Neuron (in vitro differentiated cells): ENCODE data around the gene CIB4.

Experiments
- H2AFZ ChIP-seq: one replicate; pipeline ENCODE4 v1.6.1; 2013; ENCODE audit warnings: low read depth, mild to moderate bottlenecking, inconsistent platforms, low read length, moderate library complexity
- H3K27me3 ChIP-seq: one replicate; pipeline ENCODE4 v1.6.1; 2013; ENCODE audit warnings: low read length; ENCODE audit not compliant: insufficient read depth
- H3K36me3 ChIP-seq: one replicate; pipeline ENCODE4 v1.6.1; 2013; ENCODE audit warnings: low read length; ENCODE audit not compliant: insufficient read depth
- H3K4me1 ChIP-seq: one replicate; pipeline ENCODE4 v1.6.1; 2013; ENCODE audit warnings: low read length; ENCODE audit not compliant: insufficient read depth
- H3K4me3 ChIP-seq: 2 replicates; pipeline ENCODE4 v1.5.1; 2013; ENCODE audit warnings: mild to moderate bottlenecking, low read length, moderate library complexity
- H3K9me3 ChIP-seq: one replicate; pipeline ENCODE4 v1.6.1; 2013; ENCODE audit warnings: low read length

The CIB4 gene

DNA sequence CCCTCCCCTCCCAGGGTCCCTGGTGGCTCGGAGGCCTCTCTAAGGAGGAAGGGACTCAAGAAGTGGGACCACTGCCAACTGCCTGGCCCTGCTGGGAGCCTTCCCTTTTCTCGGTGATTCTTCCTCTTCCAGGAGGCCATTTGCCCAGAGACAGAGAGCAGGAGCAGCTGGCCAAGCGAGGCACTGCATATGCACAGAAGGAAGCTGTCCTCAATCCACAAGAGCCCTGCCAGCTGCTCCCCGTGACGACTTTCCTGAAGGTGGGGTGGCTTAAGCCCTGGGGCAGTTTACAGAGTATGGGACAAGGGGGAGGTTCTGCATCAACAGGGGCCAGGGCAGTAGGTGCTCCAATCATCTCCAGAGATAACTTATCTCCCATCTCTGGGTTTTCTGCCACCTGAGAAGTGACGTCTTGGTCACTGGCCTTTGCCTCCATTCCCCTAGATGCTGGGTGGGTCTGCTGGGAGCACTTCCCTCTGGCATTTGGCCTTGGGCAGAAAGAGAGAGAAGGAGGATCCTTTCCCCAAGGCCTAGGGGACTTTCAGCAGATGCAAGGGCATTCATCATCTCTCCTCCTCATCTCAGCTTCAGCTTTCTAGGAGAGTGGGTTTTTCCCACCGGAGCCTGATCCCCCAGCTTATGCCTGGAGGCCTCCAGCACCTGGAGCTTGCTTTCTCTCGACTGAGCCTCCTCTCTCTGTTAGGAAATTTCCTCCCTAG is 28.5 kb downstream of the CIB4 start:
- no peak overlapping the region for H3K4me3 ChIP-seq
- H3K36me3 ChIP-seq, result no peaks in the 10 kb centered on the region
- peaks cover 47% of the 10 kb centered on the region for H3K4me1 ChIP-seq
- no peak overlapping the region for H2AFZ ChIP-seq
- peaks cover under 1% of the 10 kb centered on the region for H3K9me3 ChIP-seq
- no peaks in the 10 kb centered on the region for H3K27me3 ChIP-seq

GRCh38 chr2:26612034-26612433 is 29.1 kb downstream of the CIB4 start:
- Histone ChIP-seq H3K9me3 (no peaks in the 10 kb centered on the region), H2AFZ (no peak overlapping the region), H3K36me3 (no peaks in the 10 kb centered on the region), H3K4me1 (peaks cover 47% of the 10 kb centered on the region), H3K4me3 (no peak overlapping the region), H3K27me3 (no peaks in the 10 kb centered on the region)

DNA sequence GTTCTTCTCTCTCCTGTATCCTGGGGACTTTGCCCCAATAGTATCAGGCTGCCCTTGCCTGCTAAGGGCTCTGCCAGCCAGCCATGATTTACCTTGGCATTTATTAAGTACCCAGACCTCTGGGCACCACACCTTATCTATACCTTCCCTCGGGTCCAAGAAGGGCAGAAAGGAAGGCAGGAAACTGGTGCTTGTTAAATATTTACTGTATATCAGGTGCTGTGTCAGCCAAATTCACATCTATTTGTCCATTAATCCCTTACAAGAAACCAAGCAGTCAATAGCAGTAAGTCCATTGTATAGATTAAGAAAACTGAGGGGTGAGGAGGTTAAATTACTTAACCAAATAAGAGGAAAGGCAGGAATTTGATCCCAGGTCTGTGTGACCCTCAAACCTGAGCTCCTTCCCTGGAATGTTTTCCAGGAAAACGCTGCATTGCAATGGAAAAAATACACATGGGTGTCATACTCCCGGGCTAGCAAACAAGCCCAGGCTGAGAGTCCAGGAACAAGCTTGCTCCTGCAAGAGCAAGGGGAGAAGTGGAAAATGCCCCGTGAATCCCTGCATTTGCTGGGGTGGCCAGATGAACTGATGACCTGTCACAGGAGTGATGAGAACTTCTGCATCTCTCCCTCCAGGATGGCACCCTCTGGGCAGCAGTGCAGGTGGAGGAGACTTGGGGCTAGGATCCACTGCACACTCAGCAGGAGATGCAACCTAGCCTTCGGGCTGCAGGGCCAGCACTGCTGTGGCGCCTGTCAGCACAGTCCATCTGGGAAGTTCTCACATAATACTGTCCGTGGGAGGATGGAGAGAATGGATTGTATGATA is 30.4 kb downstream of the CIB4 start:
- H3K4me1 ChIP-seq, result peaks cover 42% of the 10 kb centered on the region
- no peaks in the 10 kb centered on the region for H3K27me3 ChIP-seq

DNA sequence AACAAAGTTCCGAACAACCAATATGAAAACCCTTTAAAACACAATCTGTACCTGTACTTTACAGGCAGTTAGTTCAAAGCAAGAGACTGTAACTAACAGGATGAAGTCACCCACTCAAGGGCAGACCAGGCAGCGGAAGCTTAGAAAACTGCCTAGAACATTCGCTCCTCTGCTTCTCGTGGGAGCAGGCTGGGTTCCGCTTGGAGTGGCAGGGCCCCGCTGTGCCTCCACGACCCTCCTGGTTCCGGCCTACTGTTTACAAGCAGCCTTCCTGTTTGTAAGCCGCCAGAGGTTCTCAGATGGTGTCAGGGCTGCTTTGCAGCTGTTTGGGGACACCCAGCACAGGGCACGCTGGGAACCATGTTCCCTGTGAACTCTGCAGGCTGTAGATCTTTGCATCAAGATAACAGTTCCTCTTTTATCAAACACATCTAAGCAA is 31.3 kb downstream of the CIB4 start:
- no peak overlapping the region for H3K4me3 ChIP-seq
- H3K4me1 ChIP-seq, result peaks cover 42% of the 10 kb centered on the region
- H3K36me3 ChIP-seq, result no peaks in the 10 kb centered on the region
- H2AFZ ChIP-seq, result peak overlapping the region; percentile 42
- no peaks in the 10 kb centered on the region for H3K27me3 ChIP-seq
- no peaks in the 10 kb centered on the region for H3K9me3 ChIP-seq

More for the DNA sequence above, 30.4 kb downstream of the CIB4 start:
- H2AFZ ChIP-seq, result no peak overlapping the region
- no peaks in the 10 kb centered on the region for H3K9me3 ChIP-seq
- H3K36me3 ChIP-seq, result no peaks in the 10 kb centered on the region
- no peak overlapping the region for H3K4me3 ChIP-seq

DNA sequence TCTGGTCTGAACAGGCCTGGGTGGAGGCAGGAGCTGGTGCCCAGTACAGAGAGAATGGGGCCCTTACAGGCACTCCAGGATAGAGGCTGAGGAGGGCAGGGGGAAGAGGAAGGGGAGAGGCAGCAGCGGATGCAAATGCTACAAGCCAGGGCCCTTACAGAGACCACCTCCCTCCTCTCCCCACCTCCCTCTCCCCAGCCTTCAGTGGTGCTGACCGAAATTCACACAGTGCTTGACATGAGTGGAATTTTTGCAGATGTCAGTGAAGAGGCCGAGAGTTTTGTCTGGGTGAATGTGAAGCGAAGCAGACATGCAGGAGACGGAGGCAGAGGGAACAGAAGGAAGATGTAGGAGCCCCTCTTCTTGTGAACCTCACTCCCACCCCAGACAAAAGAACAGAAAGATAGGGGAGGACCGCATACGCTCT is 31.9 kb downstream of the CIB4 start:
- Histone ChIP-seq H3K4me3 (no peak overlapping the region), H3K36me3 (no peaks in the 10 kb centered on the region), H3K27me3 (no peaks in the 10 kb centered on the region), H3K9me3 (no peaks in the 10 kb centered on the region), H3K4me1 (peaks cover 36% of the 10 kb centered on the region), H2AFZ (peak overlapping the region; percentile 42)

DNA sequence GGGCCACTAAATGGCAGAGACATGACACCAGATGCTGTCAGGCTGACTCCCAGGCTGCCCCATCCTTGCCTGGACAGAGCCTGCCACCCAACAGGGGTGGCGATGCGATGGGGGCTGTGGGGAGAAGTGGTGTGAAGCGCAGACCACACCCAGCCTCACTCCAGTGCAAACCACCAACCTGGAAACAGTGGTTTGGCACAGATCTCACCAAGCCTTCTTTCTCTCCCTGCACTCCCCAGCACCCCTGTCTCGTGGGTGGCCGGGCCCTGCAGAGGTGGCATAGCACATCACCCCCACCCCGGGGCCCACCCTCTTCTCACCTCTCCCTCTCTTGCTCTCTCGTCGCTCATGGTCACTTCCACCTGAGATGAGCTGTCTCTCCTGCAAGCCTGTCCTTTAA is 32.6 kb downstream of the CIB4 start:
- Histone ChIP-seq H3K27me3 (no peaks in the 10 kb centered on the region), H3K4me1 (peaks cover 29% of the 10 kb centered on the region), H2AFZ (no peak overlapping the region)

GRCh38 chr2:26607698-26608097 is 33.5 kb downstream of the CIB4 start:
- Histone ChIP-seq H3K4me3 (no peak overlapping the region), H3K27me3 (no peaks in the 10 kb centered on the region), H3K36me3 (no peaks in the 10 kb centered on the region), H2AFZ (no peak overlapping the region), H3K4me1 (peaks cover 22% of the 10 kb centered on the region), H3K9me3 (no peaks in the 10 kb centered on the region)

More for the DNA sequence above, 32.6 kb downstream of the CIB4 start:
- no peak overlapping the region for H3K4me3 ChIP-seq
- H3K9me3 ChIP-seq, result no peaks in the 10 kb centered on the region
- H3K36me3 ChIP-seq, result no peaks in the 10 kb centered on the region

DNA sequence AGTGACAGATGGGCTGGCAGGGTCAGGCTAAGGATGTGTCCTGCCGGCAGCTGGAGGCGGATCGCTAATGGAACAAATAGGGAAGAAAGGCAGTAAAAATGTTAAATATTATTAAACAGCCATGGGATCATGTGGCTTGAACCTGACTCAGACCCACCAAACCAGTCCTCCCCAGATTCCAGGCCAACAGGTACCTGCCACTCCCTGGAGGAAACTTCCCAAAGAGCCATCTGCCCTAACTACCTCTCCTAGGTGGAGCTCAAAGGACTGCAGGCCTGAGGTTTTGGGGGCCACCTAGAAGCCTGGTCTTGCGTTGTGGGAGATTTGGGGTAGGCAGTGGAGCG is 34.3 kb downstream of the CIB4 start:
- no peak overlapping the region for H3K4me3 ChIP-seq
- H3K4me1 ChIP-seq, result peaks cover 20% of the 10 kb centered on the region
- no peaks in the 10 kb centered on the region for H3K27me3 ChIP-seq
- H2AFZ ChIP-seq, result no peak overlapping the region
- no peaks in the 10 kb centered on the region for H3K9me3 ChIP-seq
- H3K36me3 ChIP-seq, result no peaks in the 10 kb centered on the region

DNA sequence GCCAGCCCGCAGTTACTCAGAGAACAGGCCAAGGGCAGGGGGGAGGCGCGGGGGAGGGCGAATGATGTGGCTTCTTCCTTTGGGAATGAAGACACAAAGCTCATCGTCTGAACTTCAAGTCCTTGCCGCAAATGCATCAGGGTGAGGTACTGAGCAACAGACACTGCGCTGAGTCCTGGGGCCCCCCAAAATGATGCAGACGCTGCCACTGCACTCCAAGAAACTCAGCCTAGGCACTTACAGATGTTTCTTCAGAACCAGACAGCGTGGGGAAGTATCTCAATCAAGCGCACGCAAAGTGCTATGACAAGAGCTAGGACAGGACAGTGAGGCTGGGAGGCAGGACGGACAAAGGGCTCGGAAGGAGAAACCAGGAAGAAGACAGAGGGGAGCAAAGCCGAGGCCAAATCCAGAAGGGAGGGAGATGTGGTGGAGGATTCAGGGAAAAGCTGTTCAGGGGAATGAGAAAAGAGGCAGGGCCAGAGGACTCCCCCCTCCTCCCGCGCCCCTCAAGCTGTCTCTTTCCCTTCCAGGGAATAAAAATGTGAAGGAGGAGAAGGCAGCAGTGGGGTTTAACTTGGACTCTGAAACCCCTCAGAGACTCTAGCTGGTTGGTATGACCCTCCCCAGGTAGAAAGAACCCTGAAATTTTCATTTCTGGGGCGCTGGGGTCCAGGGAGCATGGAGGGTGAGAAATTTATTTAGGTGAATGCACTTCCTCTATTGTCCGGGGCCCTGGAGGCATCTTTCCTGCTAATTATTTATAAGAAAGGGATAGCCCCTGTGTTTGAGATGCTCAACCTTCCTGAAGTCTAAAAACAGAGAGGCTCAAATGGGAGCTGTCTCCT is 34.9 kb downstream of the CIB4 start:
- Histone ChIP-seq H3K36me3 (no peaks in the 10 kb centered on the region), H3K4me3 (no peak overlapping the region), H2AFZ (no peak overlapping the region), H3K9me3 (no peaks in the 10 kb centered on the region), H3K27me3 (no peaks in the 10 kb centered on the region), H3K4me1 (peaks cover 20% of the 10 kb centered on the region)

DNA sequence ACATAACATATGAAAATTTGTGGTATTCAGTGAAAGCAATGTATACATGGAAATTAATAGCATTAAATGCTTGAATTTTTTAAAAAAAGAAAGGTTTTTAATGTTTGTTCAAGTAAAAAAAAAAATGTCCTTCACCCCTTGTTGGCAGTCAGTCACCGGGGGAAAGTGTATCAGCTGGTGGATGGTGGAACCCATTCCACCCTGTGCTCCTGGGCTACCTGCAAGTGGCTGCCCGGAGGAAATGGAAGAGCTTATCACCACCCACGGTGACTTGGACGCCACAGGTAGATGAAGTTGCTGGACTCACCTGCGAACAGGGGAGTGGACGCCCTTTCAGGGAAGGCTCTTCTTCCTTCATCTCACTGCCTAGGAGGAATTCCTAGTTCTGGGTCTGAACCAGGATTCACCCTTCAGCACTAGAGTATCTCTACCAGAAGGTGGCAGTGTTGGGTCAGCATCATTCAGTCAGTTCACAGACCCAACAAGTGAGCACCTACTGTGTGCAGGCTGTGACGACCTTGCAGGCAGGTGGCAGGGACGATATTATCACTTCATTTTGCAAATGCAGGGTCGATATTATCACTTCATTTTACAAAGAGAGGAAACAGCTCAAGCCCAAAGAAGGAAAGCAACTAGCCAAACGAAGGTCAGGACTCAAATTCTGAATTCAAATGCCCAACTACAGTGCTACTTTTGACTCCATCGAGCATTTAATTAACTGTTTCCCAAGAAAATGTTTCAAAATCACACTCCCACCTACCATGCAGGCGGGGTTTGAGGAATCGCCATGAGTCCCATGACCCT is 35.8 kb downstream of the CIB4 start:
- H3K27me3 ChIP-seq, result no peaks in the 10 kb centered on the region
- no peak overlapping the region for H2AFZ ChIP-seq
- peaks cover 20% of the 10 kb centered on the region for H3K4me1 ChIP-seq
- no peaks in the 10 kb centered on the region for H3K36me3 ChIP-seq
- H3K9me3 ChIP-seq, result no peaks in the 10 kb centered on the region
- no peak overlapping the region for H3K4me3 ChIP-seq

- Histone ChIP-seq H3K4me1 (peaks cover 12% of the 10 kb centered on the region), H3K36me3 (no peaks in the 10 kb centered on the region), H3K27me3 (no peaks in the 10 kb centered on the region), H2AFZ (no peak overlapping the region), H3K4me3 (no peak overlapping the region), H3K9me3 (no peaks in the 10 kb centered on the region)
Observed at GRCh38 chr2:26602575-26602974, 38.6 kb downstream of the CIB4 start.

- H3K4me3 ChIP-seq, result no peak overlapping the region
- H3K4me1 ChIP-seq, result peaks cover 24% of the 10 kb centered on the region
- H3K9me3 ChIP-seq, result no peaks in the 10 kb centered on the region
- H2AFZ ChIP-seq, result peak overlapping the region; percentile 51
- no peaks in the 10 kb centered on the region for H3K27me3 ChIP-seq
- no peaks in the 10 kb centered on the region for H3K36me3 ChIP-seq
Observed at GRCh38 chr2:26599387-26599786, 41.8 kb downstream of the CIB4 start.
